Endometrial microvascular endothelial cells (primary cell): ENCODE measurements around the gene JMJD7. TPM values are rescaled to one million over a fixed set of nuclear protein-coding genes. Genes with fewer than 3 reads are reported as not detected.

Experiments
- in situ Hi-C: cut with HindIII; loops from 2 replicates; pipeline ENCODE4 v1.10.0; 2017; ENCODE audit warnings: low sequenced_read_pairs, low pct_unique_long_range_greater_than_20kb; ENCODE audit errors: inconsistent ontology term
- total RNA-seq: library from RNA; depleted of rRNA; stranded (reverse); fragments of >200 nt; gene quantifications from one replicate; pipeline ENCODE4 v1.2.3, GENCODE V29; 2015; ENCODE audit errors: inconsistent ontology term

The JMJD7 gene
- total RNA-seq, 1 donor from 2014 or later = 5.0 TPM

DNA sequence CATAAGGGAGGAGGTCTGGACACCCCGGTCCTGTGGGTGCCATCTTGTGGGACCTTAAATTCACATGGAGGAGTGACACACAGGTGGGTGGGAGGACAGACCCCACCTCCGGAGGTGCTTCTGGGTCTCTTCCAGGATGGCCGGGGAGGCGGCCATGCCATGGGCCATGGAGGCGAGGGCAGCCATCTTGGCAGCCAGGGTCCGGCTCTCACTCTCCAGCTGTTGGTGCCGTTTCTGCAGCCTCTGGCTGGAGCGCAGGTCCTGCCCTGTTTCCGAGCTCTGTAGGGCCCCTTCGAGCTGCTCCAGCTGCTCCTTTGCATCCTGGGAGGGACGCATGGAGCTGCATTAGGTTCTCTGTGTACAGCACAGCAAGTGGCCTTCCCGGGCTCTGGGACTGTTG lies 46.8 kb downstream of the JMJD7 start:
- in situ Hi-C loops = no loop called here

GRCh38 chr15:41876007-41876406 lies 48.1 kb downstream of the JMJD7 start:
- in situ Hi-C loops = no loop called here

- in situ Hi-C loops = no loop called here
These were observed 48.8 kb downstream of the JMJD7 start for GRCh38 chr15:41876689-41877088.

GRCh38 chr15:41877631-41878354 lies 49.9 kb downstream of the JMJD7 start:
- in situ Hi-C loops = no loop called here

DNA sequence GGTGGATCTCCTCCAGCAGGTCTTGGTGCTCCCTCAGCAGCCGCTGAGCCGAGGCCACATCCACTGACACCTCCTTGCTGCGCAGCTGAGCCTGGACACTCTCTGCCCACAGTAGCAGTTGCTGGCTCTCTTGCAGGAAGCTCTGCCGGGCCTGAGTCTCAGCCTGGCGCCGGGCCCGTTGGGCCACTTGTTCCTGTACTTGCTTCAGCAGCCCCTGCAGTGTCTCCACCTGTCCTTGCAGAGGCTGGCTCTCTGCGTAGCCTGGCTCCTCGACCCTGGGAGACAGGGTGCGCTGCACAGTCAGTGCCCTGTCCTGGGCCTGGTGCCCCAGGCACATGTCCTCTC lies 50.4 kb downstream of the JMJD7 start:
- in situ Hi-C loops = no loop called here

- in situ Hi-C loops = no loop called here
These were observed 51.5 kb downstream of the JMJD7 start for GRCh38 chr15:41879321-41879845.

DNA sequence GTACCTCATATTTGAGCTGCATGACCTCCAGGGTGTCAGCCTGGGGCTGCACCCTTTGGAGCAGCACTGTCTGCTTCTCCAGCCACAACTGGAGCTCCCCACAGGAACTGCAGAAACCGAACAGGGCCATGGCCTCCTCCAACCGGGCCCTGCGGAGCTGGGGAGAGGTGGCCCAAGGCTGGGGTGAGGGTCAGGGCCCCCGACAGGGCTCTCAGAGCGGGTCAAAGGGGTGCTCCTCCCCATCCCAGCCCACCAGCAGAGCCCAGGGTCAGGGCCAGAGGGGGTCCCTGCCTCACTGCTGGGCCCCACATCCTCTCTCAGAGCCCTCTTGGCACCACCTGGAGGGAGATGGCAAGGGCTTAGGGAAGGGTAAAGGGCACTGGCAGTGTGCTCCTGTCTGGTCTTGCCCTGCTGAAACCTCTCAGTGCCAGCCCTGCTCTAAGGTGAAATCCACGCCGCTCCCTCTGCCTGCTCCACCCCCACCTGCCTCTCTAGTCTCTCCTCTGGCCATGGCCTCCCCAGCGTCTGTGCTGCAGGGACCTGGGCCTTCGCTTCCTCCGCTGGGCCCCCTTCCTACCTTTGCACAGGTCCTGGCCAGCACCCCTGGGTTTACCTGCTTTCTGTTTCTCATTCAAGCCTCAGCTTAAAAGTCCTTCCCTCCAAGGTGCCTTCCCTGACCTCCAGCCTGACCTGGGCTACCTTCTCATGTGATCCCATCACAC lies 52.4 kb downstream of the JMJD7 start:
- in situ Hi-C loops = no loop called here

GRCh38 chr15:41881086-41881485 lies 53.2 kb downstream of the JMJD7 start:
- in situ Hi-C loops = no loop called here

GRCh38 chr15:41881550-41881919 lies 53.6 kb downstream of the JMJD7 start:
- in situ Hi-C loops = no loop called here

- in situ Hi-C loops = no loop called here
These were observed 54.2 kb downstream of the JMJD7 start for GRCh38 chr15:41881920-41882688.

DNA sequence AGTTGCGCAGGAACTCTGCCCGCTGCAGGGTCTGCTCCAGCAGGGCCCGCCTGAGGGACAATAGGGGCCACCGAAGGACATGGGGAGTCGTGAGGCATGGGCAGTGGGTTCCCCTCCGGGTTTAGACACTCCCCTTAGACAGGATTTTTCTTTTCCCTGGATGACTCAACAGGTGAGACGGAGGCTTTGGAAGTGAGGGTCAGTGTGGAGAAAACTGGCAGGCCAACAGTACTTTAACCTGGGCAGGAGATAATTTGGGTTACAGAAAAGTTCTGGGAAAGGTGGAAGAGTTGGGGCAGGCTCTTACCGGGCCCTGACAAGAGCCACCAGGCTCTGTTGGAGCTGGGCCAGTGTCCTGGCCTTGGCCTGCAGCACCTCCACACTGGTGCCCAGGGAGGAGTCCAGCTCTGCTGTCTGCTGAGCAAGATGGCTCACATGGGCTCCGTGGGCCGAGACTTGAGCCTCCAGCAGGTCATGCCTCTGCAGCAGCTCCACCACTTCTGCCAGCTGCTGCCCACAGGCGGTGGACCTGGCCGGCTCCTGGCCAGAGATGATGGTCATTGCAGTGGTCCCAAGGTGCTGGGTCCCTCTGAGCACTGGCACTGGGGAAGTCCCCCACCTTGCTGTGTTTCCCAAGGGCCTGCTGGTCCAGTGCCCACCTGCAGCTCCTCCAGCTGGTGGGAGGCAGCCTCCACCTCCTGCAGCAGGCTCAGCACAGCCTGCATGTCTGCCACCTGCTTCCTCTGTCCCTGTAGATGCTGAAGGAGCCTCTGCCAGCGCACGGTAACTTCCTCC lies 55.0 kb downstream of the JMJD7 start:
- in situ Hi-C loops = no loop called here

DNA sequence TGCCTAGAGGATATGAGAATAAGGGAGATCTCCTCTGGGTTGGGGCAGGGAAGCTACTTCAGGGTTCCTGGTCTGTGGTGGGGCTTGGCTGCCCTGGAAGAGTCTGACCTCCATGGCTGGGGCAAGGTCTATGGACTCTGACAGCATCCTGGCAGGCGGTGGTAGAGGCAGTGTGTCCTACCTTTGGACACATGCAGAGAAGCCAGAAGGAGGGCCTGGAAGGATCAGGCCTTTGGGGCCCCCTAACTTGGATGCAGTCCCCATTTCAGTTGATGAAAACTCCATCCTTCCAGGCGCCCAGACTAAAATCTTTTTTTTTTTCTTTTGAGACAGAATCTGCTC lies 55.6 kb downstream of the JMJD7 start:
- in situ Hi-C loops = no loop called here

DNA sequence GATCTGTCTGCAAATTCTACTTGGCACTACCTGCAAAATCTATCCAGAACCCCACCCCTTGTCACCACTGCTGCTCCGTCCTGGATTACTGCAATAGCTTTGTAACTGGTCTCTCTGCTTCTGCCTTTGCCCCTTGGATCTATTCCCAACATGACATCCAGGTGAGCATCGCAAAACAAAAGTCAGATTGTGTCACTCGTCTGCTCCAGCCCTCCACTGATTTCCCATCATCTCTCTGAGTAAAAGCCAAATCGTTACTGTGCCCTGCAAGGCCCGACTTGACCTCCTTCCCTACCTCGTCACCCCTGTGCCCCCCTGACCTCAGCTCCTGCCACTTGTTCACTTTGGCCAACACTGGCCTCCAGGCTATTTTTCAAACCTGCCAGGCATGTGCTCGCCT lies 56.6 kb downstream of the JMJD7 start:
- in situ Hi-C loops = no loop called here

GRCh38 chr15:41885321-41885720 lies 57.4 kb downstream of the JMJD7 start:
- in situ Hi-C loops = no loop called here

DNA sequence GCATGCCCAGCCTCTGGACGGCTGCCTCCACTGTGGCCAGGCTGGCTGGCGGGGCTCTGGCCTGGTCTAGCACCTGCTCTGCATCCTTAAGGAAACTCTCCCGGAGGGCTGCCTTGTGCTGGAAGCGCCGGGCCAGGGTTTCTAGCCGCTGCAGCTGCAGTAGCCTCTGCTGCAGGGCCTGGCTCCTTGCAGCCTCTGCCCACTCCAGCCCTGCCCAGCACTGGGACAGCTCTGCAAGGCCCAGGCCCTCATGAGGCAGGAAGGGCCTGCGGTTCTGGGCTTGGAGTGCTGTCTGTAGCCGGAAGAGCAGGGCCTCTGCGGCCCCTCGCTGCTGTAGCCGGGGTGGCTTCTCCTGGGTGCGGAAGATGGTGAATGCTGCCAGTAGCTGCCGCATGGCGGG lies 57.9 kb downstream of the JMJD7 start:
- in situ Hi-C loops = no loop called here

DNA sequence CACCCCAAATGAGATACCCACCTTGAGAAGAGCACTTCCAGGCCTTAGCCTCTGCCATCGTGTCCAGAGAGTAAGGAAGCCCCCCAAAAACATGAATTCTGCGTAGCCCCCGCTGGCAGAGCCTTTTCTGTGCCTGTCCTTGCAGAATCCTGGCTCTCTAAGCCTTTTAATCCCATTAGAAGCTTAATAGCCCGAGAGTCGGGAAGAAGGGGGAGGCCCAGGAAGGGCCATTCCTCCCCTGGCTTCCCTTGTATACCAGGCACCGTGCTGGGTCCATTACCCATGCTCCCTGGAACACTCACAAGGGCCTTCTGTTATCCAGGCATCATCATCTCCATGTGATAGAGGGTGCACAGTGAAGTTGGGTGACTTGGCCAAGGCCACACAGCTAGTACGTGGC lies 58.8 kb downstream of the JMJD7 start:
- in situ Hi-C loops = no loop called here

DNA sequence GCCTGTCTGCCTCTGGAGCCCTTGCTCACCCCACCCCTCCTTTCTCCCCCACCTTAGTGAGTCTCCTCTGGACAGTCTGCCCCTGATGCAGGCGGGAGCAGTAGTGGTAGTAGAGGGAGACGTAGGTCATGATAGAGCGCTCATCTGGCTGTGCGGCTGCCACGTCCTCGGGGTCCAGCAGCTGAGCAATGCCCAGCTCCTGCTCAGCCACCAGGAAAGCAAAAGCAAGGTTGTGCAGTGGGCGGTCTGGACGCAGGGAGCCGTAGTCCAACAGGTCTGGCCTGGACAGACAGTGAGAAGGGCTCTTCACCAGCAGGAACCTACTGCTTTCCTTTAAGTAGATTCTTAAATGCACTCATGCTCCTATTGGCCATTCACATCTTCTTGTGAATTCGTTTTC lies 59.3 kb downstream of the JMJD7 start:
- in situ Hi-C loops = no loop called here
